SH-SY5Y (cell line): Measurements from ENCODE around the gene EZH1.

ENCODE experiments used
- GATA2 ChIP-seq: IDR thresholded peaks from 2 replicates; pipeline ENCODE4 v1.6.1; 2011; ENCODE audit warnings: mild to moderate bottlenecking, low read depth, low read length
- GATA3 ChIP-seq: IDR thresholded peaks from 2 replicates; pipeline ENCODE4 v1.6.1; 2011; ENCODE audit warnings: low read depth, mild to moderate bottlenecking, low read length, moderate library complexity

DNA sequence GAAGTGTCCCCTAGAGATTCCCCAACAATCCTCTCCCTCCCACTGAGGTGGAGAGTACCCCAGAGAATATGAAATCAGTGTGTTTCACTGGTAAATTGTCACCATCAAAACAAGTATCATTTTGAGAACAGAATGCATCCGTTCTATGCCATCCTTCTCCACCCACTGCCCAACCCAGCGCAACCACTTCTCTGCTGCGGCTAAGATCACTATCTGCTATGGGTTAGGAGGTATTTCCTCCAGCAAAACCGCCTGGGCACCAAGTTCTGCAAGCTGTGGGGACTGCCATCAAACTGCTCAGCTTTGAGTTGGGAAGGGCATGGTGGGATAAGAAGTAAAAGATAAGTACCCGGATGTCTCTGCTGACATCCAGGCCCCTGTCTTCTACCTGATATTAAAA, 38.1 kb downstream of the EZH1 start:
- TF ChIP-seq GATA2, result no peak
- TF ChIP-seq GATA3, result no peak
